Measurements from ENCODE around the gene GABRR1. TPM values are rescaled to one million over a fixed set of nuclear protein-coding genes. Genes with fewer than 3 reads are reported as not detected.
A peak's percentile ranks its signal among the peaks of the same experiment; 100 is the strongest.

The GABRR1 gene
- total RNA-seq, 2 donors from 2014 or later = 5.4 TPM; not detected in 1

DNA sequence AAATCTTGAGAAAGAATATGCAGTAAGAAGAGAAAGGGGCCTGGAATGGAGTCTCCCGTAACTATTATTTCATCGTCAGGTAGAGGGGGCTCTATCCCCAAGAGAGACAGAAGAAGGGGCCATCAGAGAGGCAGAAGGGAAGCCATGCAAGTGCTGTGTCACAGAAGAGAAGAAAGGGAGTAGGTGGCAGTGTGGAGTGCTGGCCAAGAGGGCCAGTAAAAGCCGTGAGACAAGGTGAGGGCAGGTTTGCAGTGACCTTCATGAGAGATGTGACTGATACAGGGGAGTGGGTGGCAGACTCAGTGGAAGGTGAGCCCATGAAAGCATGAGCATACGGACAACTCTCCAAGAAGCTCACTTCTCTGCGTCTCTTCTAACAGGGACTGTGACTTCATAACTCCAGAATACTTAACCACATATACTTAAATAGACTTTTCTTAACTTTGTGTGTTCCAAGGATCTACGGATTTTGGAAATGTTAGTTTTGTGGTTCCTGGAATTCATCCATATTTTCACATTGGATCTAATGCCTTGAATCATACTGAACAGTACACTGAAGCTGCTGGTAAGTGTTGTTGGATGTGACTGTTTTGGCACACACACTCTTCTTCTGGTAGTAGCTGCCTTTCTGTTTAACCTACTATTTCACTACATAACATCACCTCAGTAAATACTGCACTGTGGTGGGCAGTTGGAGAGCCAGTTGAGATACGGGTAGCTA lies 55.7 kb downstream of the GABRR1 start:
- ATAC-seq (ENCODE audit: insufficient number of reproducible peaks, low FRiP score, low read depth) (peak; percentile 65), DNase-seq (ENCODE audit: low spot score) (no peak)
- peak overlapping the region; percentile 62 for H3K4me3 ChIP-seq
- TF ChIP-seq, protein P1, sequence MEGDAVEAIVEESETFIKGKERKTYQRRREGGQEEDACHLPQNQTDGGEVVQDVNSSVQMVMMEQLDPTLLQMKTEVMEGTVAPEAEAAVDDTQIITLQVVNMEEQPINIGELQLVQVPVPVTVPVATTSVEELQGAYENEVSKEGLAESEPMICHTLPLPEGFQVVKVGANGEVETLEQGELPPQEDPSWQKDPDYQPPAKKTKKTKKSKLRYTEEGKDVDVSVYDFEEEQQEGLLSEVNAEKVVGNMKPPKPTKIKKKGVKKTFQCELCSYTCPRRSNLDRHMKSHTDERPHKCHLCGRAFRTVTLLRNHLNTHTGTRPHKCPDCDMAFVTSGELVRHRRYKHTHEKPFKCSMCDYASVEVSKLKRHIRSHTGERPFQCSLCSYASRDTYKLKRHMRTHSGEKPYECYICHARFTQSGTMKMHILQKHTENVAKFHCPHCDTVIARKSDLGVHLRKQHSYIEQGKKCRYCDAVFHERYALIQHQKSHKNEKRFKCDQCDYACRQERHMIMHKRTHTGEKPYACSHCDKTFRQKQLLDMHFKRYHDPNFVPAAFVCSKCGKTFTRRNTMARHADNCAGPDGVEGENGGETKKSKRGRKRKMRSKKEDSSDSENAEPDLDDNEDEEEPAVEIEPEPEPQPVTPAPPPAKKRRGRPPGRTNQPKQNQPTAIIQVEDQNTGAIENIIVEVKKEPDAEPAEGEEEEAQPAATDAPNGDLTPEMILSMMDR (IDR thresholded peaks at IDR 0.05) = no peak
- no peaks in the 10 kb centered on the region for H3K9me3 ChIP-seq
- H3K27me3 ChIP-seq (replicated peaks; ENCODE audit: insufficient read depth) = no peaks in the 10 kb centered on the region
- H3K27ac ChIP-seq = peak overlapping the region; percentile 87 to 95
- H3K36me3 ChIP-seq = peaks cover 3% of the 10 kb centered on the region
- H3K4me1 ChIP-seq (ENCODE audit: control insufficient read depth in 1 of 2, low read depth in 2 of 2) = peaks cover 11 to 45% of the 10 kb centered on the region in 2 donors

DNA sequence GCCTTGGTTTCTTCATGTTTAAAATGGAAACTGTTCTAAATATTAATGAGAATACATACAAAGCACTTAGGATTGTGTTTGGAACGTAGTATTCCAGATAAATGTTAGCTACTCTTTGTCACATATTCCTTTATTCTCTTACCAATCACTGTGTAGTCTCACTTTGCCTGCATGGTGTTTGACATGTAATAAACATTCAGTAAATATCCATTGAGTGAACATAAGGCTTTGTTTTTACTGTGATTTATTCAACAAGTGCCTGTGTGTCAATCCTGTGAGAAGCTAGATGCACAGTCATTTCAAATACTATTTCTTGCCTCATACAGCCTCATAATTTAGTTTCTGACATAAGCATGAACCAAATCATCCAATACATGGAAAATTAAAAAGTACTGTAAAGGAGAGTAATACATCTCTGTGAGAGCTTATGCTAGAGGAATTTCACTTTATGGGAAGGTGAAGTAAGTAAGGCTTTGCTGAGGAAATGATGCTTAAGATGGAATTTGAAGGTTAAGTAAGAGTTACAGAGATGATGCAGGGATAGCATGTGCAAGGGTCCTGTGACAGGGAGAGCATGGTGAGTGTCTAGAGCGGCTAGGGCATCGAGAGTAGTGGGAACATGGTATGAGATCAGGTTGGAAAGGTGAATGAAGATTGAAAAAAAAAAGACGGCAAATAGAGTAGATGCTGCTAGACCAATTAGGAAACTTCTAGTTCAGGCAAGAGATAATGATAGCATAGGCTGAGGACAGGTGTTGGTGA lies 56.6 kb downstream of the GABRR1 start:
- peak overlapping the region; percentile 87 to 95 for H3K27ac ChIP-seq
- TF ChIP-seq, protein P1 (IDR thresholded peaks at IDR 0.05) = no peak
- peaks cover 10% of the 10 kb centered on the region for H3K36me3 ChIP-seq
- H3K9me3 ChIP-seq = no peaks in the 10 kb centered on the region
- H3K4me1 ChIP-seq (ENCODE audit: control insufficient read depth in 1 of 2, low read depth in 2 of 2) = peaks cover 11 to 45% of the 10 kb centered on the region in 2 donors
- no peaks in the 10 kb centered on the region for H3K27me3 ChIP-seq (replicated peaks; ENCODE audit: insufficient read depth)
- no peak for ATAC-seq (ENCODE audit: insufficient number of reproducible peaks, low FRiP score, low read depth)
- no peak overlapping the region for H3K4me3 ChIP-seq
- DNase-seq (ENCODE audit: low spot score) = no peak

DNA sequence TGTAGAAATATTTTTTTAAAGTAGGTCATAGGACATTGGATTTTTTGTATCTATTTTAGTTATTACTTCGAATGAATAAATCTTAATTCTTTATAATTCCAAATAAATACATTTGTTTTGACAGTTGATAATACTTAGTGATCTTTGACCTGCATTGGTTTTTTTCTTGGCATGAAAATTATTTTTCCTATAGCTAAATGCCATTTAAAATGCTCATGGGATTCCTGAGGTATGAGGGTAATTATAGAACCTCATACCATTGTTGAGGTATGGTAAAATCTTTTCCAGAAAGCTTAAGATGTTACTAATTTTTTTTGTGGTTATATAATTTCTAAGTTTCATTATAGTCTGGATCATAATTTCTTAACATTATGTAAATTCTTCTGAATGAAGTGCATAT lies 63.0 kb downstream of the GABRR1 start:
- Histone ChIP-seq H3K4me1 (ENCODE audit: control insufficient read depth in 1 of 2, low read depth in 2 of 2) (peaks cover 11 to 21% of the 10 kb centered on the region in 2 donors), H3K27ac (no peak overlapping the region), H3K9me3 (no peaks in the 10 kb centered on the region), H3K36me3 (peaks cover 14% of the 10 kb centered on the region), H3K27me3 (replicated peaks; ENCODE audit: insufficient read depth) (no peaks in the 10 kb centered on the region), H3K4me3 (no peak overlapping the region)
- TF ChIP-seq, protein P1 (IDR thresholded peaks at IDR 0.05) = no peak
- DNase-seq (ENCODE audit: low spot score) (no peak), ATAC-seq (ENCODE audit: insufficient number of reproducible peaks, low FRiP score, low read depth) (no peak)

DNA sequence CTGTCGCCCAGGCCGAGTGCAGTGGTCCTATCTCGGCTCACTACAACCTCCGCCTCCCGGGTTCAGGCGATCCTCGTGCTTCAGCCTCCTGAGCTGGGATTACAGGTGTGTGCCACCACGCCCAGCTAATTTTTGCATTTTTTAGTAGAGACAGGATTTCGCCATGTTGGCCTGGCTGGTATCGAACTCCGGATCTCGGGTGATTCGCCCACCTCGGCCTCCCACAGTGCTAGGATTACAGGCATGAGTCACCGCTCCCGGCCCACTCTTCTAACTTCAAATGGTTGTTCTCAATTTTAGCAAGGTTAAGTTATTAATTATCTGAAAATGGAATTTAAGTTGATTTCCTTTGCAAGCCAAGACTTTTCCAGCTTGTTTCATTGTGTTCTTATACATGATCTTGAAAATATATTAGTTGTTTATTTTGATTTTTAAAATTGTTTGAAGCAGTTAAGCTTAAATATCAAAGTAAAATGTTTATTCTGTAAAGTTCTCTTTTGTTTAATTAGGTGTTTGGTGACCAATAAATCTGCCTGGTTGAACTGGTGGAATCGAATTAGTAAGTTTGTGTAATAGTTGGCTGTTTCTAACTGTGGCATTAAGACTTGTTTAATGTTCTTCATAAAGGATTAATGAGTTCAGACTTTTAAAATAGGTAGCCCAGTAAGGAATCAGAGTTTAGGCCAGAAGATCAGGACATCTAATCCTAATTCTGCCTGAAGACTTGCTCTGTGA lies 69.0 kb downstream of the GABRR1 start:
- peak overlapping the region; percentile 90 for H3K4me3 ChIP-seq
- TF ChIP-seq, protein P1 (IDR thresholded peaks at IDR 0.05) = no peak
- ATAC-seq (ENCODE audit: insufficient number of reproducible peaks, low FRiP score, low read depth) = no peak
- H3K27ac ChIP-seq = peak overlapping the region; percentile 10 to 27
- H3K9me3 ChIP-seq = no peaks in the 10 kb centered on the region
- peaks cover 3% of the 10 kb centered on the region for H3K36me3 ChIP-seq
- no peaks in the 10 kb centered on the region for H3K27me3 ChIP-seq (replicated peaks; ENCODE audit: insufficient read depth)
- DNase-seq (ENCODE audit: low spot score) = no peak
- H3K4me1 ChIP-seq (ENCODE audit: control insufficient read depth in 1 of 2, low read depth in 2 of 2) = peaks cover 13 to 46% of the 10 kb centered on the region in 2 donors

All from thoracic aorta (tissue), 2 donors.